ENCODE data around the gene CYB5D1.

The CYB5D1 gene

GRCh38 chr17:7846063-7846735 lies 11.6 kb upstream of the CYB5D1 start:
- Histone ChIP-seq H3K27me3 (ENCODE audit: low read length) (no peaks in the 10 kb centered on the region), H2AFZ (ENCODE audit: low read depth, low read length, severe bottlenecking) (no peak overlapping the region), H3K9me2 (replicated peaks; ENCODE audit: insufficient read depth, low read length) (no peaks in the 10 kb centered on the region), H3K79me2 (ENCODE audit: insufficient read depth, low read length) (peaks cover 17% of the 10 kb centered on the region; the same call in 1 of the 2 replicates), H3K9me3 (ENCODE audit: insufficient read depth, low read length) (no peaks in the 10 kb centered on the region), H4K20me1 (ENCODE audit: low read depth, low read length) (no peaks in the 10 kb centered on the region), H3K4me2 (ENCODE audit: low read depth, low read length, poor library complexity, severe bottlenecking) (no peak overlapping the region), H3K27ac (ENCODE audit: low read depth, low read length) (no peak overlapping the region), H3K9ac (ENCODE audit: low read length) (no peak overlapping the region), H3K4me3 (ENCODE audit: insufficient read depth, low read length, poor library complexity, severe bottlenecking) (no peak overlapping the region), H3K36me3 (ENCODE audit: low read length) (no peaks in the 10 kb centered on the region), H3F3A (ENCODE audit: insufficient read depth) (peaks cover 28% of the 10 kb centered on the region)
- TF ChIP-seq, protein P1, sequence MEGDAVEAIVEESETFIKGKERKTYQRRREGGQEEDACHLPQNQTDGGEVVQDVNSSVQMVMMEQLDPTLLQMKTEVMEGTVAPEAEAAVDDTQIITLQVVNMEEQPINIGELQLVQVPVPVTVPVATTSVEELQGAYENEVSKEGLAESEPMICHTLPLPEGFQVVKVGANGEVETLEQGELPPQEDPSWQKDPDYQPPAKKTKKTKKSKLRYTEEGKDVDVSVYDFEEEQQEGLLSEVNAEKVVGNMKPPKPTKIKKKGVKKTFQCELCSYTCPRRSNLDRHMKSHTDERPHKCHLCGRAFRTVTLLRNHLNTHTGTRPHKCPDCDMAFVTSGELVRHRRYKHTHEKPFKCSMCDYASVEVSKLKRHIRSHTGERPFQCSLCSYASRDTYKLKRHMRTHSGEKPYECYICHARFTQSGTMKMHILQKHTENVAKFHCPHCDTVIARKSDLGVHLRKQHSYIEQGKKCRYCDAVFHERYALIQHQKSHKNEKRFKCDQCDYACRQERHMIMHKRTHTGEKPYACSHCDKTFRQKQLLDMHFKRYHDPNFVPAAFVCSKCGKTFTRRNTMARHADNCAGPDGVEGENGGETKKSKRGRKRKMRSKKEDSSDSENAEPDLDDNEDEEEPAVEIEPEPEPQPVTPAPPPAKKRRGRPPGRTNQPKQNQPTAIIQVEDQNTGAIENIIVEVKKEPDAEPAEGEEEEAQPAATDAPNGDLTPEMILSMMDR (IDR thresholded peaks at IDR 0.05; ENCODE audit: insufficient read depth, low read length, poor library complexity, severe bottlenecking), result no peak

- Histone ChIP-seq H3K9me3 (ENCODE audit: insufficient read depth, low read length) (no peaks in the 10 kb centered on the region), H4K20me1 (ENCODE audit: low read depth, low read length) (no peaks in the 10 kb centered on the region), H3K9me2 (replicated peaks; ENCODE audit: insufficient read depth, low read length) (no peaks in the 10 kb centered on the region), H3F3A (ENCODE audit: insufficient read depth) (peaks cover 25% of the 10 kb centered on the region), H3K36me3 (ENCODE audit: low read length) (no peaks in the 10 kb centered on the region), H3K4me3 (ENCODE audit: insufficient read depth, low read length, poor library complexity, severe bottlenecking) (no peak overlapping the region), H3K4me2 (ENCODE audit: low read depth, low read length, poor library complexity, severe bottlenecking) (no peak overlapping the region), H3K9ac (ENCODE audit: low read length) (no peak overlapping the region), H3K79me2 (ENCODE audit: insufficient read depth, low read length) (peaks cover 17% of the 10 kb centered on the region; the same call in 1 of the 2 replicates), H3K27ac (ENCODE audit: low read depth, low read length) (no peak overlapping the region), H2AFZ (ENCODE audit: low read depth, low read length, severe bottlenecking) (no peak overlapping the region), H3K27me3 (ENCODE audit: low read length) (no peaks in the 10 kb centered on the region)
- TF ChIP-seq EZH2phosphoT487 (conservative IDR thresholded peaks at IDR 0.05; ENCODE audit: low read length), result no peak
- TF ChIP-seq, protein P1 (IDR thresholded peaks at IDR 0.05; ENCODE audit: insufficient read depth, low read length, poor library complexity, severe bottlenecking), result no peak
Measured at GRCh38 chr17:7846765-7847661, 10.8 kb upstream of the CYB5D1 start.

DNA sequence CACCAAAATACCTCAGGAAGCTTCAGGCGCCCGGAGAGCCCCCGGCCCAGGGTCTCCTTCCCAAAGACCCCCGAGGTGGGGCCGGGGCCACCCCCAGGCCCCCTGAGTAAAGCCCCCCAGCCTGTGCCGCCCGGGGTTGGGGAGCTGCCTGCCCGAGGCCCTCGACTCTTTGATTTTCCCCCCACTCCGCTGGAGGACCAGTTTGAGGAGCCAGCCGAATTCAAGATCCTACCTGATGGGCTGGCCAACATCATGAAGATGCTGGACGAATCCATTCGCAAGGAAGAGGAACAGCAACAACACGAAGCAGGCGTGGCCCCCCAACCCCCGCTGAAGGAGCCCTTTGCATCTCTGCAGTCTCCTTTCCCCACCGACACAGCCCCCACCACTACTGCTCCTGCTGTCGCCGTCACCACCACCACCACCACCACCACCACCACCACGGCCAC lies 9.6 kb upstream of the CYB5D1 start:
- no peak overlapping the region for H3K9ac ChIP-seq (ENCODE audit: low read length)
- H3F3A ChIP-seq (ENCODE audit: insufficient read depth), result peaks cover 15% of the 10 kb centered on the region
- no peaks in the 10 kb centered on the region for H3K36me3 ChIP-seq (ENCODE audit: low read length)
- no peak overlapping the region for H3K4me2 ChIP-seq (ENCODE audit: low read depth, low read length, poor library complexity, severe bottlenecking)
- H3K79me2 ChIP-seq (ENCODE audit: insufficient read depth, low read length), result peaks cover 14% of the 10 kb centered on the region; the same call in 1 of the 2 replicates
- H3K27me3 ChIP-seq (ENCODE audit: low read length), result no peaks in the 10 kb centered on the region
- TF ChIP-seq, protein P1 (IDR thresholded peaks at IDR 0.05; ENCODE audit: insufficient read depth, low read length, poor library complexity, severe bottlenecking), result no peak
- TF ChIP-seq EZH2phosphoT487 (conservative IDR thresholded peaks at IDR 0.05; ENCODE audit: low read length), result no peak
- no peak overlapping the region for H2AFZ ChIP-seq (ENCODE audit: low read depth, low read length, severe bottlenecking)
- no peaks in the 10 kb centered on the region for H3K9me3 ChIP-seq (ENCODE audit: insufficient read depth, low read length)
- no peak overlapping the region for H3K27ac ChIP-seq (ENCODE audit: low read depth, low read length)
- H3K4me3 ChIP-seq (ENCODE audit: insufficient read depth, low read length, poor library complexity, severe bottlenecking), result no peak overlapping the region
- no peaks in the 10 kb centered on the region for H3K9me2 ChIP-seq (replicated peaks; ENCODE audit: insufficient read depth, low read length)
- no peaks in the 10 kb centered on the region for H4K20me1 ChIP-seq (ENCODE audit: low read depth, low read length)
